ENCODE data around the gene MYO1E.

DNA sequence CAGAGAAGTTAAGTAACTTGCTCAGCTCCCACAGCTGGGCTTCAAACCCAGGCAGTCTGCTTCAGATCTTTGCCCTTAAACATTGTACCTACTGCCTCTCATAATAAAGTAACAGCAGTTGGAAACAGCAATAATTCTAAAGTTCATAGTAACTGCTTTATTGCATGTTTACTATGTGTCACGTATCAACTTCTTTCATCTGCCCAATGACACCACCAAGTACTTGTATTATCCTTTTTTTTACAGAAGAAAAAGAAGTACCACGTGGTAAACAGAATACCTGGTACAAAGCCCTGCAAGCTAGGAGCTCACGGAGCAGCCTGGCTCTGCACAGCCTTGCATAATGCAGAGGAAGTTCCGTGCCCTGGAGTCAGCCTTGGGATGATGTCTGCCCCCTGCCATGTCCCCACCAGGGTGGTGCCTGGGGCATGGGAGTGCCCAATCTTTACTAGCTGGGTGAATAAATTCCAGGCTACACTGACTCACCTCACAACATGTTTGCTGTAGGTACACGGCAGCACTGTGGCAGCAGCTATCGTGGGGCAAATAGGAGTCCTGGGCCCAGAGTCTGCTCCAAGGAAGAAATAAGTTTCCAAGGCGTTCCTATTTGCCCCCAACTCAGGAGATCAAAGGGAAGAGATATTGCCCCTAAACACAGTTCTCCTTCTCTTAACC is 88.8 kb downstream of the MYO1E start:
- no peak for TF ChIP-seq BRCA1 (IDR thresholded peaks at IDR 0.05; ENCODE audit: low read depth, low read length)
- TF ChIP-seq RFX5 (IDR thresholded peaks at IDR 0.05; ENCODE audit: borderline replicate concordance, low read depth, low read length) = no peak
- TF ChIP-seq, protein P1, sequence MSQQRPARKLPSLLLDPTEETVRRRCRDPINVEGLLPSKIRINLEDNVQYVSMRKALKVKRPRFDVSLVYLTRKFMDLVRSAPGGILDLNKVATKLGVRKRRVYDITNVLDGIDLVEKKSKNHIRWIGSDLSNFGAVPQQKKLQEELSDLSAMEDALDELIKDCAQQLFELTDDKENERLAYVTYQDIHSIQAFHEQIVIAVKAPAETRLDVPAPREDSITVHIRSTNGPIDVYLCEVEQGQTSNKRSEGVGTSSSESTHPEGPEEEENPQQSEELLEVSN (IDR thresholded peaks at IDR 0.05) = no peak
- no peak for TF ChIP-seq POLR2A (IDR thresholded peaks at IDR 0.05; ENCODE audit: control extremely low read depth in 1 of 2, low read depth in 2 of 2, low read length in 2 of 2)
- no peak for TF ChIP-seq SIX5 (IDR thresholded peaks at IDR 0.05; ENCODE audit: low read depth, low read length)
- TF ChIP-seq, protein P2, sequence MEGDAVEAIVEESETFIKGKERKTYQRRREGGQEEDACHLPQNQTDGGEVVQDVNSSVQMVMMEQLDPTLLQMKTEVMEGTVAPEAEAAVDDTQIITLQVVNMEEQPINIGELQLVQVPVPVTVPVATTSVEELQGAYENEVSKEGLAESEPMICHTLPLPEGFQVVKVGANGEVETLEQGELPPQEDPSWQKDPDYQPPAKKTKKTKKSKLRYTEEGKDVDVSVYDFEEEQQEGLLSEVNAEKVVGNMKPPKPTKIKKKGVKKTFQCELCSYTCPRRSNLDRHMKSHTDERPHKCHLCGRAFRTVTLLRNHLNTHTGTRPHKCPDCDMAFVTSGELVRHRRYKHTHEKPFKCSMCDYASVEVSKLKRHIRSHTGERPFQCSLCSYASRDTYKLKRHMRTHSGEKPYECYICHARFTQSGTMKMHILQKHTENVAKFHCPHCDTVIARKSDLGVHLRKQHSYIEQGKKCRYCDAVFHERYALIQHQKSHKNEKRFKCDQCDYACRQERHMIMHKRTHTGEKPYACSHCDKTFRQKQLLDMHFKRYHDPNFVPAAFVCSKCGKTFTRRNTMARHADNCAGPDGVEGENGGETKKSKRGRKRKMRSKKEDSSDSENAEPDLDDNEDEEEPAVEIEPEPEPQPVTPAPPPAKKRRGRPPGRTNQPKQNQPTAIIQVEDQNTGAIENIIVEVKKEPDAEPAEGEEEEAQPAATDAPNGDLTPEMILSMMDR (IDR thresholded peaks at IDR 0.05; ENCODE audit: control extremely low read depth in 1 of 3, insufficient read depth in 1 of 3, low read depth in 1 of 3, low read length in 3 of 3) = no peak
- no peak for TF ChIP-seq TAF1 (IDR thresholded peaks at IDR 0.05; ENCODE audit: low read depth, low read length)
- TF ChIP-seq RAD21 (IDR thresholded peaks at IDR 0.05 in 1 of 2, conservative IDR thresholded peaks at IDR 0.05 in 1 of 2; ENCODE audit: low read depth in 2 of 2, low read length in 2 of 2) = no peak
- TF ChIP-seq GABPA (IDR thresholded peaks at IDR 0.05; ENCODE audit: borderline replicate concordance, insufficient read depth, low read length) = no peak
- TF ChIP-seq EP300 (IDR thresholded peaks at IDR 0.05; ENCODE audit: borderline replicate concordance in 1 of 2, low read depth in 2 of 2, low read length in 2 of 2) = no peak
